NCI-H748 (cell line): ENCODE measurements around the gene RRM1.
"Not testable (repeated sequence)": the region's sequence is repeated elsewhere in the genome, so short reads cannot be mapped to it uniquely, and the experiment has no call there.

Source experiments
- DNase-seq: peaks from one replicate; lab custom pipeline; 2025; ENCODE audit not compliant: unreplicated experiment; lab: John Stamatoyannopoulos, UW

The RRM1 gene

GRCh38 chr11:4134806-4135205 lies 40.2 kb downstream of the RRM1 start:
- DNase-seq: no peak

- DNase-seq: no peak
Observed at GRCh38 chr11:4138497-4138896, 43.9 kb downstream of the RRM1 start.

GRCh38 chr11:4140067-4140636 lies 45.6 kb downstream of the RRM1 start:
- DNase-seq: no peak

- no peak for DNase-seq
Observed at GRCh38 chr11:4146070-4146771, 51.6 kb downstream of the RRM1 start.

- DNase-seq: no peak
Observed at GRCh38 chr11:4146772-4147098, 52.1 kb downstream of the RRM1 start.

- DNase-seq: no peak
Observed at GRCh38 chr11:4154503-4154902, 59.9 kb downstream of the RRM1 start.

GRCh38 chr11:4156571-4156970 lies 62.0 kb downstream of the RRM1 start:
- DNase-seq: no peak

GRCh38 chr11:4158818-4159217 lies 64.2 kb downstream of the RRM1 start:
- not testable (repeated sequence) for DNase-seq

- DNase-seq: no peak
Observed at GRCh38 chr11:4161305-4161704, 66.7 kb downstream of the RRM1 start.

GRCh38 chr11:4164884-4165590 lies 70.4 kb downstream of the RRM1 start:
- no peak for DNase-seq

GRCh38 chr11:4167292-4167691 lies 72.7 kb downstream of the RRM1 start:
- DNase-seq: no peak

GRCh38 chr11:4167758-4168157 lies 73.2 kb downstream of the RRM1 start:
- no peak for DNase-seq

- peak; percentile 69 for DNase-seq
Observed at GRCh38 chr11:4175620-4176350, 81.2 kb downstream of the RRM1 start.

GRCh38 chr11:4178813-4179662 lies 84.4 kb downstream of the RRM1 start:
- DNase-seq: no peak

- DNase-seq: no peak
Observed at GRCh38 chr11:4180441-4181183, 86.0 kb downstream of the RRM1 start.

GRCh38 chr11:4181782-4182721 lies 87.5 kb downstream of the RRM1 start:
- peak; percentile 64 for DNase-seq

- DNase-seq: no peak
Observed at GRCh38 chr11:4183410-4184057, 88.9 kb downstream of the RRM1 start.

GRCh38 chr11:4184163-4184916 lies 89.7 kb downstream of the RRM1 start:
- DNase-seq: no peak
